SJCRH30 (cell line): Measurements from ENCODE around the gene SLC45A1. TPM values are rescaled to one million over a fixed set of nuclear protein-coding genes. Genes with fewer than 3 reads are reported as not detected.
A peak's percentile ranks its signal among the peaks of the same experiment; 100 is the strongest.

ENCODE experiments used
- DNase-seq, 2 experiments: peaks; one replicate each; pipeline ENCODE4 v3.0.0-alpha.2; 2015 to 2020
- H3K27ac ChIP-seq: fragments of 250-450 bp; sonication (Bioruptor Pico); 2 replicates; pipeline ENCODE4 v1.5.1; 2020; ENCODE audit warnings: mild to moderate bottlenecking, moderate library complexity
- H3K27me3 ChIP-seq: fragments of 250-450 bp; sonication (Bioruptor Pico); 2 replicates; pipeline ENCODE4 v1.5.1; 2020; ENCODE audit warnings: mild to moderate bottlenecking, moderate library complexity
- H3K36me3 ChIP-seq: fragments of 250-450 bp; sonication (Bioruptor Pico); 2 replicates; pipeline ENCODE4 v1.5.1; 2020; ENCODE audit warnings: mild to moderate bottlenecking, moderate library complexity
- H3K4me1 ChIP-seq: fragments of 250-450 bp; sonication (Bioruptor Pico); 2 replicates; pipeline ENCODE4 v1.5.1; 2020; ENCODE audit warnings: mild to moderate bottlenecking, moderate library complexity
- H3K4me3 ChIP-seq: fragments of 250-450 bp; sonication (Bioruptor Pico); 2 replicates; pipeline ENCODE4 v1.5.1; 2020; ENCODE audit warnings: mild to moderate bottlenecking, moderate library complexity
- H3K9me3 ChIP-seq: fragments of 250-450 bp; sonication (Bioruptor Pico); replicated peaks from 2 replicates; pipeline ENCODE4 v1.5.1; 2020; ENCODE audit warnings: mild to moderate bottlenecking, moderate library complexity
- total RNA-seq: library from RNA; depleted of rRNA; stranded (reverse); fragments of >200 nt; shearing (Covaris generic); gene quantifications from 2 replicates; pipeline ENCODE4 v1.2.3, GENCODE V29; 2014

The SLC45A1 gene
- total RNA-seq, 1 experiment from 2014 or later, result 2.8 TPM

- DNase-seq, result no peak
- no peaks in the 10 kb centered on the region for H3K36me3 ChIP-seq
- H3K4me3 ChIP-seq, result no peak overlapping the region
- no peaks in the 10 kb centered on the region for H3K9me3 ChIP-seq
- H3K27ac ChIP-seq, result no peak overlapping the region
- no peaks in the 10 kb centered on the region; the same call in 1 of the 2 replicates for H3K4me1 ChIP-seq
- no peaks in the 10 kb centered on the region for H3K27me3 ChIP-seq
These were observed 3.7 kb downstream of the SLC45A1 start for GRCh38 chr1:8321612-8322011.

DNA sequence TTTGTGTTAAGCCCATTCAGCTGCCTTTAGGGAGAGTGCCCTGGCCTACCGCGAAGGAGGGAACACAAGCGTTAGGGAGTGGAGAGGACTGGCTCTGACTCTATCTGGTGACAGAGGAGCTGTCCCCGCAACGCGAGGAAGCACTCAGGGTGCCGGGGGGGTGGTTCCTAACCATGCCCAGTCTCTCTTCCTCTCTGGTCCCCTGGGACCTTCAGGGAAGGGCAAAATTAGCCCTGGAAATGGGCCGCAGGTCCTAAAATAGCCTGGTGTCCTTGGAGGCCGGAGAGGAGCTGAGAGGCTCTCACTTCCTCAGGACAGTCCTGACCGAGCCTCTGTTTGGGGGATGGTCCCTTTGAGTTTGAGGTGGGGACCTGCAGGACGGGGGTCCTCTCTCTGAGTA is 5.8 kb downstream of the SLC45A1 start:
- Histone ChIP-seq H3K27me3 (no peaks in the 10 kb centered on the region), H3K9me3 (no peaks in the 10 kb centered on the region), H3K36me3 (no peaks in the 10 kb centered on the region), H3K4me3 (no peak overlapping the region), H3K4me1 (no peaks in the 10 kb centered on the region), H3K27ac (no peak overlapping the region)
- peak in 1 of 2 experiments; percentile 37 for DNase-seq

GRCh38 chr1:8324176-8324810 is 6.4 kb downstream of the SLC45A1 start:
- Histone ChIP-seq H3K4me1 (no peaks in the 10 kb centered on the region), H3K27me3 (no peaks in the 10 kb centered on the region), H3K9me3 (no peaks in the 10 kb centered on the region), H3K27ac (no peak overlapping the region), H3K36me3 (no peaks in the 10 kb centered on the region), H3K4me3 (no peak overlapping the region)
- no peak for DNase-seq

DNA sequence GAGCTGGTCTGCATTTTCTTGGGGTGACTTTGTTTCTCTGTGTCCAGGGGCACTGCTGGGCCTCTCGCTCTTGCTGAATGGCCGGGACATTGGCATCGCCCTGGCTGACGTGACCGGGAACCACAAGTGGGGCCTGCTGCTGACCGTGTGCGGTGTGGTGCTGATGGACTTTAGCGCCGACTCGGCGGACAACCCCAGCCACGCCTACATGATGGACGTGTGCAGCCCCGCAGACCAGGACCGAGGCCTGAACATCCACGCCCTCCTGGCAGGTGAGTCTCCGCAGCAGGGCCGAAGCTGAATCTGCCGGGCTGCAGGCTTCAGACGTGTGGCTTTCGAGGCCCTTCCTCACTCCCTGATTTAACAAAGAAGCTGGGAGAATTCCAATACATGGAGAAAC is 7.9 kb downstream of the SLC45A1 start:
- no peak overlapping the region for H3K27ac ChIP-seq
- H3K4me3 ChIP-seq, result no peak overlapping the region
- no peaks in the 10 kb centered on the region for H3K4me1 ChIP-seq
- no peak for DNase-seq
- no peaks in the 10 kb centered on the region for H3K27me3 ChIP-seq
- H3K9me3 ChIP-seq, result no peaks in the 10 kb centered on the region
- peaks cover 1% of the 10 kb centered on the region for H3K36me3 ChIP-seq

DNA sequence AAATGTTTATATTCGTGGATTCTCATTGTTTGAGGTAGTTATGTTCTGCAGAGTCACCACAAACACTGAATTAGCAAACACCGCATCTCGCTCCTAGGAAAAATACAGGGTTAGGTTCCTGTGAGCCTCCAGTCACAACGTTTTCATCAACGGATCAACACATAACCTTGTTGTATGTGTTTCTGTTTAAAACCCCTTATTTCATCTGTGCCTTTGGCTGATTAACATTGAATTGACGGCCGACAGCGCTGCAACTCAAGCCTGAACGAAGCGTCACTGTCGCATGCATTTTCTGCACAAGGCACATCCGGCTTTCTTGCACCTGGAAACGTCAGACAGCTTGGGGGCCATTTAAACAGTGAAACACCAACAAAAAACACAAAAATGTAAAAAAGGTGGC is 8.4 kb downstream of the SLC45A1 start:
- H3K36me3 ChIP-seq, result peaks cover 3% of the 10 kb centered on the region
- H3K9me3 ChIP-seq, result no peaks in the 10 kb centered on the region
- H3K27ac ChIP-seq, result no peak overlapping the region
- H3K4me1 ChIP-seq, result no peaks in the 10 kb centered on the region
- no peak for DNase-seq
- no peak overlapping the region for H3K4me3 ChIP-seq
- no peaks in the 10 kb centered on the region for H3K27me3 ChIP-seq

DNA sequence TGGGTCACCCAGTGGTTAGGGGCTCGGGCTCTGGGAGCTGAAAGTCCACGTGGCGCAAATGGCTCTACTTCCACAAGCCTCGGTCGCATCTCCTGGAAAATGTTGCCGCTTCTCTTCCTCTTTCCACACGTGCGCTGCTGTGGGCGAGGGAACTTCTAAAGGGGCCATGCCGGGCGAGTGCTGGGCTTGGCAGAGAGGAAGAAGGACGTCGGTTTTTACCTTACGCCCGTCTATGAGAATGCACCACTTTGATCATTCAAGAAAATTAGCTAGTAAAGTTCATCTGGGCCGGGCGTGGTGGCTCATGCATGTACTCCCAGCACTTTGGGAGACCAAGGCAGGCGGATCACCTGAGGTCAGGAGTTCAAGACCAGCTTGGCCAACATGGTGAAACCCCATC is 10.4 kb downstream of the SLC45A1 start:
- no peaks in the 10 kb centered on the region for H3K27me3 ChIP-seq
- no peaks in the 10 kb centered on the region for H3K9me3 ChIP-seq
- H3K4me1 ChIP-seq, result no peaks in the 10 kb centered on the region
- H3K27ac ChIP-seq, result no peak overlapping the region
- H3K4me3 ChIP-seq, result no peak overlapping the region
- peaks cover 11% of the 10 kb centered on the region for H3K36me3 ChIP-seq
- no peak for DNase-seq

DNA sequence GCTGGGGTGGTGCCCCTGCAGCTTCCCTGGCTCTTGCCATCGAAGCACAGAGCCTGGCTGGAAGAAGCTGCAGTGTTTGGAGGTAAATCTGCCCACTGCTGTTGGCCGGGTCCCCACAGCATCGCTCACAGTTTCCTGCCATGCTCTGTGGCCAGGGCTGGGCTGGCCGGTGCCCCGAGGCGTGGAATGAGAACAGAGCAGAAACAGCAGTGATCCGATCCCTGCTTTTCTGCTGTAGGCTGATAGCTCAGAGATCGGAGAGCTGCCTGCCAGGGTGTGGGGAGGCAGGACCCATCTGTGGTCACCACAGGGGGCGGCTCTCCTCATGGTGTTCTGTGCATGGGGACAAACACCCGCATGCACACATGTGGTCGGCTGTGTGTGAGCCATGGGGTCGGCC is 11.5 kb downstream of the SLC45A1 start:
- peaks cover 21% of the 10 kb centered on the region for H3K36me3 ChIP-seq
- H3K4me3 ChIP-seq, result no peak overlapping the region
- no peaks in the 10 kb centered on the region for H3K27me3 ChIP-seq
- no peak overlapping the region for H3K27ac ChIP-seq
- H3K4me1 ChIP-seq, result no peaks in the 10 kb centered on the region
- no peaks in the 10 kb centered on the region for H3K9me3 ChIP-seq
- no peak for DNase-seq

DNA sequence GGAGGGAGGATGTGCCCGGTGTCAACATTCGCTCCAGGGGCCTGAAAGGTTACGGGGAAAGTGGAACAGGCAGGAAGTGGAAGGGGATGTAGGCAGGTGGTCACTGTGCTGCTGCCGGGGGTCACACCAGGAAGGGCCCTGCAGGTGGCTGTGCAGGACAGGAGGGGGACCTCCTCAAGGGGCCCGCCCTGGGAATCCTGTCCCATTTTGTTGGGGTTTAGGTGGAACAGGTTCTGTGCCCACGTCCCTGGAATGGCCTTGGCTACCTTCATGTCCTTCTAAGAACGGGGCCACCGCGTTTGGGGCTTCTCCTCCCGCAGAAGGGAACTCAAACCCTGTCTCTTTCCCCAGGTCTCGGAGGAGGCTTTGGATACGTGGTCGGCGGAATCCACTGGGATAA is 11.9 kb downstream of the SLC45A1 start:
- Histone ChIP-seq H3K36me3 (peaks cover 24% of the 10 kb centered on the region), H3K27me3 (no peaks in the 10 kb centered on the region), H3K27ac (no peak overlapping the region), H3K4me3 (no peak overlapping the region), H3K4me1 (no peaks in the 10 kb centered on the region), H3K9me3 (no peaks in the 10 kb centered on the region)
- DNase-seq, result no peak

DNA sequence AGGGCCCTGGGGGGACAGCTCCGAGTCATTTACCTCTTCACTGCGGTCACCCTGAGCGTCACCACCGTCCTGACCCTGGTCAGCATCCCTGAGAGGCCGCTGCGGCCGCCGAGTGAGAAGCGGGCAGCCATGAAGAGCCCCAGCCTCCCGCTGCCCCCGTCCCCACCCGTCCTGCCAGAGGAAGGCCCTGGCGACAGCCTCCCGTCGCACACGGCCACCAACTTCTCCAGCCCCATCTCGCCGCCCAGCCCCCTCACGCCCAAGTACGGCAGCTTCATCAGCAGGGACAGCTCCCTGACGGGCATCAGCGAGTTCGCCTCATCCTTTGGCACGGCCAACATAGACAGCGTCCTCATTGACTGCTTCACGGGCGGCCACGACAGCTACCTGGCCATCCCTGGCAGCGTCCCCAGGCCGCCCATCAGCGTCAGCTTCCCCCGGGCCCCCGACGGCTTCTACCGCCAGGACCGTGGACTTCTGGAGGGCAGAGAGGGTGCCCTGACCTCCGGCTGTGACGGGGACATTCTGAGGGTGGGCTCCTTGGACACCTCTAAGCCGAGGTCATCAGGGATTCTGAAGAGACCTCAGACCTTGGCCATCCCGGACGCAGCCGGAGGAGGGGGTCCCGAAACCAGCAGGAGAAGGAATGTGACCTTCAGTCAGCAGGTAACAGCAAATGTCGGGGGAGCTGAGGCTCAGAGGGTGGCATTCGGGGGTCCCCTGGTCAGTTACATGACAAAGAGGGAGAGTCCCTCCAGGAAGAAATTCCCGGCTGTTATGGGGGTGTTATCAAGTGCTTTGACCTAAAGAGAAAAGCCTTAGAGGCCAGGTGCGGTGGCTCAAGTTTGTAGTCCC is 12.6 kb downstream of the SLC45A1 start:
- Histone ChIP-seq H3K4me1 (no peaks in the 10 kb centered on the region), H3K27me3 (no peaks in the 10 kb centered on the region), H3K27ac (no peak overlapping the region), H3K9me3 (no peaks in the 10 kb centered on the region), H3K4me3 (no peak overlapping the region), H3K36me3 (peaks cover 27% of the 10 kb centered on the region)
- no peak for DNase-seq

DNA sequence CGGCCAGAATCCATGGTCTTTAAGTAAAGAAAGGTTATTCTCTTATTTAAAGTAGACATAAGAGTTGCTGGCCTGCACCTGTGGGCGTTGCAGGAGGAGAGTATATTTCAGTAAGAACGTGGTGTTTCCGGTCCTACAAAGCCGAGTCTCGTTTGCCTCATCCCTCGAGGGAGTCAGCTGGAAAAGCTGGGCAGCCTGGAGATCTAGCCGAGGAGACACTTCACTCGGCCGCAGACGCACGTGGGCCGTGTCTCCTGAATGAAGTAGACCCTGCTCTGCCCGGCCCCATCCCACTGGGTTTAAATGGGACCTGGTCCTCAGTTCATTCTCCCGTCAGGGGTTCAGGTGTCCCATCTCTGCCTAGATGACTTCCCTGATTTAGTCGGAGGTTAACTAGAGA is 14.9 kb downstream of the SLC45A1 start:
- Histone ChIP-seq H3K27ac (no peak overlapping the region), H3K4me3 (no peak overlapping the region), H3K36me3 (peaks cover 34% of the 10 kb centered on the region), H3K27me3 (no peaks in the 10 kb centered on the region), H3K4me1 (no peaks in the 10 kb centered on the region), H3K9me3 (no peaks in the 10 kb centered on the region)
- no peak for DNase-seq

DNA sequence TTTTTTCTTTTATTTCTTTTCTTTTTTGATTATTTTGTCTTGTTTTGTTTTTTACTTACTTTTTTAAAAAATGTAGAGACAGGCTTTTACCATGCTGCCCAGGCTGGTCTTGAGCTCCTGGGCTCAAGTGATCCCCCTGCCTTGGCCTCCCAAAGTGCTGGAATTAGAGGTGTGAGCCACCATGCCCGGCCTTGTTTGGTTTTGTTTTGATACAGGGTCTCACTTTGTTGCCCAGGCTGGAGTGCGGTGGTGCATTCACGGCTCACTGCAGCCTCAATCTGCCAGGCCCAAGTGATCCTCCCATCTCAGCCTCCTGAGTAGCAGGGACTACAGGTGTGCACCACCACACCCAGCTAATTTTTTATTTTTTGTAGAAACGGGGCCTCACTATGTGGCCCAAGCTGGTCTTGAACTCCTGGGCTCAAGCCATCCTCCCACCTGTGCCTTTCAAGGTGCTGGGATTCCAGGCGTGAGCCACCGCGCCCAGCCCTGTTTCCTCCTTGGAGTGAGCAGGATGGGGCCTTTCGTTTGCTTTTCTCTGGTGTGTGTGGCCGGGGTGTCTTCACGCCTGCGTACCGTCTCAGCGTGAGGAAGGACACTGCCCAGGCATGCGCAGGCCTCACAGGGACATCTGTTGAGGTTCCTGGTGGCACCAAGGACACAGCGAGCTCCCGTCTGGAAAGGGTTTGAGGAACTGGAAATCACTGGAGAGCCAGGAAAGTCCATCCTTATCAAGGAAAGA is 15.5 kb downstream of the SLC45A1 start:
- DNase-seq, result no peak
- Histone ChIP-seq H3K36me3 (peaks cover 35% of the 10 kb centered on the region), H3K9me3 (no peaks in the 10 kb centered on the region), H3K27ac (no peak overlapping the region), H3K4me1 (no peaks in the 10 kb centered on the region), H3K4me3 (no peak overlapping the region), H3K27me3 (no peaks in the 10 kb centered on the region)

DNA sequence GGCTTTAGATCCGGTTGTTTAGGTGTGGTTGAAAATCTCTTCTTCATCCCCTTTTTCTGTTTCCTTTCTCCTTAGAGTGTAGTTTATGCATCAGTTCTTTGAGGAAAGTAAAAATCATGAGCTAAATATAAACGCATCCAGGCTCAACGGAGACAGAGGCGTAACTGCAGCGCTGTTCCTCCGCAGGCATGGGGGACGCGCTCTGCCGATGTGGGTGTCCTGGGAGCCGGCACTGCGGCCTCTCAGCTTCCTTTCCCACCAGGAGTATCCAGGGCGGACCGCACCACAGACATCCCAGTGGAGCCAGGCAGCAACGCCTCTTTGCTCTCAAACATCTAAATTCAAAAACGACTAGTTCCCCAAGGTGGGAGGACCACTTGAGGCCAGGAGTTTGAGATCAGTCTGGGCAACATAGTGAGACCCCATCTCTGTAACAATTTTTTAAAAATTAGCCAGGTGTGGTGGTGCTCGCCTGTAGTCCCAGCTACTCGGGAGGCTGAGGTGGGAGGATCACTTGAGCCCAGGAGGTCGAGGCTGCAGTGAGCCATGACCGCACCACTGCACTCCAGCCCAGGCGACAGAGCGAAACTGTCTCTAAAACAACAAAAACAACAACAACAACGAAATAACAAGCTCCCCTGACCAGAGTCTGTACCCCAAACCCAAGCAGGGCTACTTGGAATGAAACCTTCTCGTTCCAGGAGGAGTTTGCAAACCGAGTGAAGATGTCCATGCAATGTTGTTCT is 16.4 kb downstream of the SLC45A1 start:
- H3K27me3 ChIP-seq, result no peaks in the 10 kb centered on the region
- no peak overlapping the region for H3K27ac ChIP-seq
- DNase-seq, result no peak
- H3K4me3 ChIP-seq, result no peak overlapping the region
- H3K9me3 ChIP-seq, result no peaks in the 10 kb centered on the region
- peaks cover 37% of the 10 kb centered on the region for H3K36me3 ChIP-seq
- no peaks in the 10 kb centered on the region for H3K4me1 ChIP-seq

DNA sequence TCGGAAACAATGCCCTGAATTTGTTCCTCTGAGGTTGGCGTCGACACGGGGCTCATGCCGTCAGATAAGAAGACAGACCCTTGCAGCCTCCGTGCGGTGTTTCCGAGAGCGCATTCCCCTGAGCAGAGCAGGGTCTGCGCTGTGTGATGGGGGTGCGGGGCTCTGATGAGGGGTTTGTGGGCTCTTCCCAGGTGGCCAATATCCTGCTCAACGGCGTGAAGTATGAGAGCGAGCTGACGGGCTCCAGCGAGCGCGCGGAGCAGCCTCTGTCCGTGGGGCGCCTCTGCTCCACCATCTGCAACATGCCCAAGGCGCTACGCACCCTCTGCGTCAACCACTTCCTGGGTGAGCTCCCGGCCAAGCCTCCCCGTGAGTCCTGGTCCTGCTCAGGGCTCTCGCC is 17.3 kb downstream of the SLC45A1 start:
- Histone ChIP-seq H3K9me3 (no peaks in the 10 kb centered on the region), H3K4me1 (no peaks in the 10 kb centered on the region), H3K36me3 (peaks cover 39% of the 10 kb centered on the region), H3K27me3 (no peaks in the 10 kb centered on the region), H3K4me3 (no peak overlapping the region), H3K27ac (no peak overlapping the region)
- no peak for DNase-seq

DNA sequence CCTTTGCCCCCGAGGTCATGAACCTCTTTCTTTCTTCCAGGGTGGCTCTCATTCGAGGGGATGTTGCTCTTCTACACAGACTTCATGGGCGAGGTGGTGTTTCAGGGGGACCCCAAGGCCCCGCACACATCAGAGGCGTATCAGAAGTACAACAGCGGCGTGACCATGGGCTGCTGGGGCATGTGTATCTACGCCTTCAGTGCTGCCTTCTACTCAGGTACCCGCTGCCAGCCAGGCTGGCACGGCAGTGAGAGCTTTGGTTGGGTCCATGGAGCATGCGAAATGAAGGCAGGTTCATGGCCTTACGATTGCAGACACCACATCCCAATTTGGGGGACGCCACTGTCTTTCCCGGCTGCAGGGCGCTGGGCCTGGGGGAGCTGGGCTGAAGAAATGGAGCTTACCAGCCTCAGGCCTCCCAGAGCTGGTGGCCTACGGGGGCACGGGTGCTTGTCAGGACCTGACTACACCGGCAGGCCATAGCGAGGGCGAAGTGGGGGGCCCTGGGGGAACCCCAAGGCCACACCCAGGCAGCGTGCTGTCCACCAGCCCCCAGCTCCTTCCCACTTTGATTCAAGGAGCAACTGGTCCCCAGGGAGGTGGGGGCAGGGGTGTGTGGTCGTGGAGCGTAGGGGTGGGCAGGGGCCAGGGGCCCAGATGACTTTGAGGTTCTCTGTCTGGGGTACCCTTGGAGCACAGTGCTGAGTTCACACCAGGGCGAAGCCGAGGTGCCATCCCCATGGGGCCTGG is 20.0 kb downstream of the SLC45A1 start:
- DNase-seq, result no peak

More for the DNA sequence above, 20.0 kb downstream of the SLC45A1 start:
- no peaks in the 10 kb centered on the region for H3K27me3 ChIP-seq
- peaks cover 32% of the 10 kb centered on the region for H3K36me3 ChIP-seq
- H3K27ac ChIP-seq, result no peak overlapping the region
- H3K4me3 ChIP-seq, result no peak overlapping the region
- H3K9me3 ChIP-seq, result no peaks in the 10 kb centered on the region
- H3K4me1 ChIP-seq, result peaks cover 6% of the 10 kb centered on the region
